22Rv1 (cell line): ENCODE data around the gene ALPG.

Experiments
- ZFX ChIP-seq: fragments of 450-650 bp; IDR thresholded peaks from 2 replicates; pipeline ENCODE4 v1.6.1; 2017; ENCODE audit warnings: antibody characterized with exemption, borderline replicate concordance
- TF ChIP-seq, protein P1 (sequence below): fragments of 450-650 bp; IDR thresholded peaks from 2 replicates; pipeline ENCODE4 v1.5.1; 2017; ENCODE audit warnings: mild to moderate bottlenecking

- TF ChIP-seq, protein P1, sequence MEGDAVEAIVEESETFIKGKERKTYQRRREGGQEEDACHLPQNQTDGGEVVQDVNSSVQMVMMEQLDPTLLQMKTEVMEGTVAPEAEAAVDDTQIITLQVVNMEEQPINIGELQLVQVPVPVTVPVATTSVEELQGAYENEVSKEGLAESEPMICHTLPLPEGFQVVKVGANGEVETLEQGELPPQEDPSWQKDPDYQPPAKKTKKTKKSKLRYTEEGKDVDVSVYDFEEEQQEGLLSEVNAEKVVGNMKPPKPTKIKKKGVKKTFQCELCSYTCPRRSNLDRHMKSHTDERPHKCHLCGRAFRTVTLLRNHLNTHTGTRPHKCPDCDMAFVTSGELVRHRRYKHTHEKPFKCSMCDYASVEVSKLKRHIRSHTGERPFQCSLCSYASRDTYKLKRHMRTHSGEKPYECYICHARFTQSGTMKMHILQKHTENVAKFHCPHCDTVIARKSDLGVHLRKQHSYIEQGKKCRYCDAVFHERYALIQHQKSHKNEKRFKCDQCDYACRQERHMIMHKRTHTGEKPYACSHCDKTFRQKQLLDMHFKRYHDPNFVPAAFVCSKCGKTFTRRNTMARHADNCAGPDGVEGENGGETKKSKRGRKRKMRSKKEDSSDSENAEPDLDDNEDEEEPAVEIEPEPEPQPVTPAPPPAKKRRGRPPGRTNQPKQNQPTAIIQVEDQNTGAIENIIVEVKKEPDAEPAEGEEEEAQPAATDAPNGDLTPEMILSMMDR, result no peak
- no peak for TF ChIP-seq ZFX
Observed at GRCh38 chr2:232431705-232432590, 25.3 kb downstream of the ALPG start.
